DMS114 treated with DMSO at 0.1 percent for 48 hours (cell line): Measurements from ENCODE around the gene TMSB15C.

Experiments
- DNase-seq: peaks from one replicate; lab custom pipeline; 2025; ENCODE audit not compliant: unreplicated experiment; lab: John Stamatoyannopoulos, UW

TMSB15C gene

DNA sequence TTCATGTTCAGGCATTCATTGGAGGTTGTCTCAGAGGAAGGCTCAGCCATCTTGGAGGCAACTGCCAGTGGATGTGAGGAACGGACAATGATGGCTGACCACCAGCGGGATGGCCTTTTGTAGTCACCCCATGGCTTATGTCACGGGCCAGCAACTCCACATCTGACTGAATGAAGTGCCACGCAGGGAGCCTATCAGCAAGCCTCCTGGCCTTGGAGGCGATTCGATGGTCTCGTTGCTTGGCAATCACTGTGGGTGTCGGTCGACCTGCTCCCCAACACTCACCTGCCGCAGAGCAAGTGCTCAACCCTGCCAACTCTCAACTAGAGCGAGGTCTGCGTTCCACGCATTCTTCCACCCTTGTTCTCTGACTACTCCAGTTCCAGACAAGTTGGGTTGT, 28.9 kb downstream of the TMSB15C start:
- DNase-seq = no peak

DNA sequence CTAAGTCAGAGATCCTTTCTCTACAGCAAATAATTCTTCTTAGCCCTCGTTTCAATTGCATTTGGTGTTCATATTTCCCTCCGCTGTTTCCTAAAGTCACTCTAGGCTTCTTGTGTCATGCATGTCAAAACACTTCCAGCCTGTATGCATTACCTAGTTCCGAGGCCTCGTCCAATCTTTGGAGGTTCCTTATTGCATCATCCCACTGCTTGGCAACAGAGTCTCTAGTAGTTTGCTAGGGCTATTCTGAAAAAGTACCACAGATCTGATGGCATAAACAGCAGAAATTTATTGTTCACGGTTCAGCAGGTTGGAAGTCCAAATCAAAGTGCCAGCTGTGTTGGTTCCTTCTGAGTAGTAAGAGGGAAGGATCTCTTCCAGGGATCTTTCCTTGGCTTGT, 30.4 kb downstream of the TMSB15C start:
- no peak for DNase-seq

DNA sequence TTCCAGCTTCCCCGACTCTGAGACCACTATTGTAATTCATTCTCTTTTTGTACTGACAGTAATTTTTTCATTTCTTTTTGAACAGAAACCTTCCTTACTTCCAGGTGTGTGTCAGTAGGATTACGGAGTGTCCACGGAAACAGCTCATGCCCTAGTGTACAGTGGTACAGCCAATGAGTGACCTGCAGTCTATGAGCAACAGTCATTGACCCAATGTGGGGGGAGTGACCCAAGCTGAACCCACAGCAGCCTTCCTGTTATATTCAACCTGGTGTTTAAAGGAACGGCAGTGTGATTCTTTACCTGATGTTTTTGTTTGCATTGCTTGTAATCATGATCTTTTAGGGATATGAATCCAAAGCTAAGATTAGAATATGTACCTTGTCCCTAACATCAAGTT, 35.0 kb downstream of the TMSB15C start:
- DNase-seq = no peak

DNA sequence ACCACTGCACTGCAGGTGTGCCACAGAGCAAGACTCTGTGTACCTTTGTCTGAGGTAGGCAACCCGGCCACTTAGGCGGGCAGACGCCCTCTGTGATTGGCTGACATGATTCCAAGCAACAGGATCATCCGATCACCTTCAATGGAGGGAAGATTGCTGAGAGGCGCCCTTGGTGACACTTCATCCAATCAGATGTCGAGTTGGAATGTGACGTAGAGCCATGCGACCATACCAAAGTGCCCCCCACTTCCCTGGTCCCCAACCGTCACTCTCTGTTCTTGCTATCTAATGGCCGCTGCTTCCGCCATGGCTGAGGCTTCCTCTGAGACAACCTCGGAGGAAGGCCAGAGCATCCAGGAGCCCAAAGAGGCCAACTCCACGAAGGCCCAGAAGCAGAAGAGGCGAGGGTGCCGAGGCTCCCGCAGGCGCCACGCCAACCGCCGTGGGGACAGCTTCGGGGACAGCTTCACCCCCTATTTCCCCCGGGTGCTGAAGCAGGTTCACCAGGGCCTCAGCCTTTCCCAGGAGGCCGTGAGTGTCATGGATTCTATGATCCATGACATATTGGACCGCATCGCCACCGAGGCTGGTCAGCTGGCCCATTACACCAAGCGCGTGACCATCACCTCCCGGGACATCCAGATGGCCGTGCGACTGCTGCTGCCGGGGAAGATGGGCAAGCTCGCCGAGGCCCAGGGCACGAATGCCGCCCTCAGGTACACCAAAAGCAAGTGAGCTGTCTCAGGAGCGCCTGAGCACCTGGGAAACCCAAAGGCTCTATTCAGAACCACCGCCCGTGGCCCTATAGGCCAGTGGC, 36.1 kb downstream of the TMSB15C start, which contains the start of gene H2BW2:
TSS of gene H2BW2 (plus strand) at position 268 of the 817 bp plus-strand sequence. CDS start at position 307, 39 bp downstream.
- no peak for DNase-seq
